Transverse colon (tissue), 3 donors: ENCODE data around the gene ABHD6.
"Not testable (repeated sequence)": the region's sequence is repeated elsewhere in the genome, so short reads cannot be mapped to it uniquely, and the experiment has no call there.

ENCODE experiments used
- EP300 ChIP-seq: sonication (generic); formaldehyde crosslinking; IDR thresholded peaks from one replicate; pipeline ENCODE4 v1.6.1; 2017; ENCODE audit warnings: antibody characterized with exemption, low read depth
- POLR2A ChIP-seq: fragments of 450-650 bp; IDR thresholded peaks from one replicate; pipeline ENCODE4 v1.6.1; 2016; ENCODE audit warnings: antibody characterized with exemption, mild to moderate bottlenecking, moderate library complexity
- TF ChIP-seq, protein P1 (sequence below), 5 experiments: fragments of 200-600 bp in 3 of 5; fragments of 450-650 bp in 2 of 5; sonication (generic) in 3 of 5; IDR thresholded peaks; 1 replicate in 2 of 5; 2 replicates in 3 of 5; pipeline ENCODE4 v1.5.1; 2016 to 2017; ENCODE audit warnings: antibody characterized with exemption in 5 of 5, inconsistent platforms in 3 of 5, mild to moderate bottlenecking in 2 of 5, moderate library complexity in 1 of 5

GRCh38 chr3:58242860-58243259 lies 5.3 kb downstream of the ABHD6 start:
- TF ChIP-seq, protein P1, sequence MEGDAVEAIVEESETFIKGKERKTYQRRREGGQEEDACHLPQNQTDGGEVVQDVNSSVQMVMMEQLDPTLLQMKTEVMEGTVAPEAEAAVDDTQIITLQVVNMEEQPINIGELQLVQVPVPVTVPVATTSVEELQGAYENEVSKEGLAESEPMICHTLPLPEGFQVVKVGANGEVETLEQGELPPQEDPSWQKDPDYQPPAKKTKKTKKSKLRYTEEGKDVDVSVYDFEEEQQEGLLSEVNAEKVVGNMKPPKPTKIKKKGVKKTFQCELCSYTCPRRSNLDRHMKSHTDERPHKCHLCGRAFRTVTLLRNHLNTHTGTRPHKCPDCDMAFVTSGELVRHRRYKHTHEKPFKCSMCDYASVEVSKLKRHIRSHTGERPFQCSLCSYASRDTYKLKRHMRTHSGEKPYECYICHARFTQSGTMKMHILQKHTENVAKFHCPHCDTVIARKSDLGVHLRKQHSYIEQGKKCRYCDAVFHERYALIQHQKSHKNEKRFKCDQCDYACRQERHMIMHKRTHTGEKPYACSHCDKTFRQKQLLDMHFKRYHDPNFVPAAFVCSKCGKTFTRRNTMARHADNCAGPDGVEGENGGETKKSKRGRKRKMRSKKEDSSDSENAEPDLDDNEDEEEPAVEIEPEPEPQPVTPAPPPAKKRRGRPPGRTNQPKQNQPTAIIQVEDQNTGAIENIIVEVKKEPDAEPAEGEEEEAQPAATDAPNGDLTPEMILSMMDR (IDR thresholded peaks at IDR 0.05), result not testable (repeated sequence)
- not testable (repeated sequence) for TF ChIP-seq POLR2A, EP300
